Activated effector memory CD4-positive, alpha-beta T cell treated with anti-CD3 and anti-CD28 coated beads, Interleukin-2, amount 50 U/mL, for 16 hours (primary cell): ENCODE results near the gene CTNND2.
A peak's percentile ranks its signal among the peaks of the same experiment; 100 is the strongest.
"Not testable (repeated sequence)": the region's sequence is repeated elsewhere in the genome, so short reads cannot be mapped to it uniquely, and the experiment has no call there.

Source experiments
- DNase-seq: peaks from one replicate; pipeline ENCODE4 v3.0.0-alpha.2; 2020

Gene CTNND2

GRCh38 chr5:11004523-11004922 is 899.7 kb downstream of the CTNND2 start:
- DNase-seq, result not testable (repeated sequence)

- no peak for DNase-seq
Observed at GRCh38 chr5:11000515-11001353, 903.5 kb downstream of the CTNND2 start.

- DNase-seq, result no peak
Observed at GRCh38 chr5:10999714-11000113, 904.5 kb downstream of the CTNND2 start.

- no peak for DNase-seq
Observed at GRCh38 chr5:10995891-10996290, 908.4 kb downstream of the CTNND2 start.

GRCh38 chr5:10994091-10994986 is 909.9 kb downstream of the CTNND2 start:
- DNase-seq, result no peak

- no peak for DNase-seq
Observed at GRCh38 chr5:10990634-10991033, 913.6 kb downstream of the CTNND2 start.

- DNase-seq, result no peak
Observed at GRCh38 chr5:10989577-10990263, 914.5 kb downstream of the CTNND2 start.

GRCh38 chr5:10988622-10989021 is 915.6 kb downstream of the CTNND2 start:
- no peak for DNase-seq

- peak; percentile 86 for DNase-seq
Observed at GRCh38 chr5:10987925-10988504, 916.2 kb downstream of the CTNND2 start.

- DNase-seq, result no peak
Observed at GRCh38 chr5:10987276-10987924, 916.8 kb downstream of the CTNND2 start.

GRCh38 chr5:10985721-10986110 is 918.5 kb downstream of the CTNND2 start:
- DNase-seq, result no peak

- DNase-seq, result no peak
Observed at GRCh38 chr5:10985091-10985720, 919.0 kb downstream of the CTNND2 start.

- DNase-seq, result no peak
Observed at GRCh38 chr5:10984021-10984715, 920.1 kb downstream of the CTNND2 start.

GRCh38 chr5:10982626-10983025 is 921.6 kb downstream of the CTNND2 start:
- DNase-seq, result no peak

GRCh38 chr5:10981932-10982331 is 922.3 kb downstream of the CTNND2 start:
- DNase-seq, result no peak

- DNase-seq, result no peak
Observed at GRCh38 chr5:10977011-10977410, 927.2 kb downstream of the CTNND2 start.

GRCh38 chr5:10975945-10976344 is 928.3 kb downstream of the CTNND2 start:
- DNase-seq, result no peak

GRCh38 chr5:10974850-10975249 is 929.4 kb downstream of the CTNND2 start:
- DNase-seq, result no peak

- no peak for DNase-seq
Observed at GRCh38 chr5:10973316-10973715, 930.9 kb downstream of the CTNND2 start.

- no peak for DNase-seq
Observed at GRCh38 chr5:10969684-10970180, 934.5 kb downstream of the CTNND2 start.

GRCh38 chr5:10964806-10965205 is 939.4 kb downstream of the CTNND2 start:
- DNase-seq, result no peak
